ENCODE results near the gene ADAMTSL1. TPM values are rescaled to one million over a fixed set of nuclear protein-coding genes. Genes with fewer than 3 reads are reported as not detected.

ADAMTSL1 gene, protein sequence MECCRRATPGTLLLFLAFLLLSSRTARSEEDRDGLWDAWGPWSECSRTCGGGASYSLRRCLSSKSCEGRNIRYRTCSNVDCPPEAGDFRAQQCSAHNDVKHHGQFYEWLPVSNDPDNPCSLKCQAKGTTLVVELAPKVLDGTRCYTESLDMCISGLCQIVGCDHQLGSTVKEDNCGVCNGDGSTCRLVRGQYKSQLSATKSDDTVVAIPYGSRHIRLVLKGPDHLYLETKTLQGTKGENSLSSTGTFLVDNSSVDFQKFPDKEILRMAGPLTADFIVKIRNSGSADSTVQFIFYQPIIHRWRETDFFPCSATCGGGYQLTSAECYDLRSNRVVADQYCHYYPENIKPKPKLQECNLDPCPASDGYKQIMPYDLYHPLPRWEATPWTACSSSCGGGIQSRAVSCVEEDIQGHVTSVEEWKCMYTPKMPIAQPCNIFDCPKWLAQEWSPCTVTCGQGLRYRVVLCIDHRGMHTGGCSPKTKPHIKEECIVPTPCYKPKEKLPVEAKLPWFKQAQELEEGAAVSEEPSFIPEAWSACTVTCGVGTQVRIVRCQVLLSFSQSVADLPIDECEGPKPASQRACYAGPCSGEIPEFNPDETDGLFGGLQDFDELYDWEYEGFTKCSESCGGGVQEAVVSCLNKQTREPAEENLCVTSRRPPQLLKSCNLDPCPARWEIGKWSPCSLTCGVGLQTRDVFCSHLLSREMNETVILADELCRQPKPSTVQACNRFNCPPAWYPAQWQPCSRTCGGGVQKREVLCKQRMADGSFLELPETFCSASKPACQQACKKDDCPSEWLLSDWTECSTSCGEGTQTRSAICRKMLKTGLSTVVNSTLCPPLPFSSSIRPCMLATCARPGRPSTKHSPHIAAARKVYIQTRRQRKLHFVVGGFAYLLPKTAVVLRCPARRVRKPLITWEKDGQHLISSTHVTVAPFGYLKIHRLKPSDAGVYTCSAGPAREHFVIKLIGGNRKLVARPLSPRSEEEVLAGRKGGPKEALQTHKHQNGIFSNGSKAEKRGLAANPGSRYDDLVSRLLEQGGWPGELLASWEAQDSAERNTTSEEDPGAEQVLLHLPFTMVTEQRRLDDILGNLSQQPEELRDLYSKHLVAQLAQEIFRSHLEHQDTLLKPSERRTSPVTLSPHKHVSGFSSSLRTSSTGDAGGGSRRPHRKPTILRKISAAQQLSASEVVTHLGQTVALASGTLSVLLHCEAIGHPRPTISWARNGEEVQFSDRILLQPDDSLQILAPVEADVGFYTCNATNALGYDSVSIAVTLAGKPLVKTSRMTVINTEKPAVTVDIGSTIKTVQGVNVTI (N-terminal part only)
- not detected for total RNA-seq

DNA sequence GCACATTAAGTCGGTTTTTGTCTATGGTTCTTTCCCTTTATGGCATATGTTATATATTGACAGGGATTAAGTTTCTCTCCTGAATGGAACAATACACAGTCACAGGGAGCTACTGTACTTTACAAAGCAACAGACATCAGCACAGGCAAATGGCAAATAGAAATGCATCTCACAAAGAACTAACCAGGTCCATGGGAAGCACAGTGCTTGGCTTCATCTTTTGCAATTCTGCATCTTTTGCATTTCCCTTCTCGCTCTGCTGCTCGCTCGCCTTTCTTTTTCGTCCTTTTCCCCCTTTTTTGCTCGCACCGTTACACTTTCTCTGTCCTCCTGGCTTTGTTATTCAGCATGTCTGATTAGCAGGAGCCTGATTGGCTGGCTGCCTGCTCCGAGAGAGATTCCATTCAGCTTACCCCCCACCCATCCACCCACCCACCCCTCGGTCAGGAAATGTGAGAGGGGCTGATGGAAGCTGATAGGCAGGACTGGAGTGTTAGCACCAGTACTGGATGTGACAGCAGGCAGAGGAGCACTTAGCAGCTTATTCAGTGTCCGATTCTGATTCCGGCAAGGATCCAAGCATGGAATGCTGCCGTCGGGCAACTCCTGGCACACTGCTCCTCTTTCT is at the start of gene ADAMTSL1:
ADAMTSL1 (plus strand) TSS at position 502 of the 628 bp plus-strand sequence; CDS start at position 582, 80 bp downstream.
- ChIA-PET CTCF (no interaction called here), POLR2A (no interaction called here)
- H3K9me3 Mint-ChIP-seq: no peaks in the 10 kb centered on the region
- ATAC-seq: no peak
- no peak within 1 kb of the TSS for H3K4me3 Mint-ChIP-seq
- DNase-seq: no peak
- H3K4me1 Mint-ChIP-seq (ENCODE audit: low read depth): no peaks in the 10 kb centered on the region
- TF ChIP-seq, protein P1, sequence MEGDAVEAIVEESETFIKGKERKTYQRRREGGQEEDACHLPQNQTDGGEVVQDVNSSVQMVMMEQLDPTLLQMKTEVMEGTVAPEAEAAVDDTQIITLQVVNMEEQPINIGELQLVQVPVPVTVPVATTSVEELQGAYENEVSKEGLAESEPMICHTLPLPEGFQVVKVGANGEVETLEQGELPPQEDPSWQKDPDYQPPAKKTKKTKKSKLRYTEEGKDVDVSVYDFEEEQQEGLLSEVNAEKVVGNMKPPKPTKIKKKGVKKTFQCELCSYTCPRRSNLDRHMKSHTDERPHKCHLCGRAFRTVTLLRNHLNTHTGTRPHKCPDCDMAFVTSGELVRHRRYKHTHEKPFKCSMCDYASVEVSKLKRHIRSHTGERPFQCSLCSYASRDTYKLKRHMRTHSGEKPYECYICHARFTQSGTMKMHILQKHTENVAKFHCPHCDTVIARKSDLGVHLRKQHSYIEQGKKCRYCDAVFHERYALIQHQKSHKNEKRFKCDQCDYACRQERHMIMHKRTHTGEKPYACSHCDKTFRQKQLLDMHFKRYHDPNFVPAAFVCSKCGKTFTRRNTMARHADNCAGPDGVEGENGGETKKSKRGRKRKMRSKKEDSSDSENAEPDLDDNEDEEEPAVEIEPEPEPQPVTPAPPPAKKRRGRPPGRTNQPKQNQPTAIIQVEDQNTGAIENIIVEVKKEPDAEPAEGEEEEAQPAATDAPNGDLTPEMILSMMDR (IDR thresholded peaks at IDR 0.05): no peak
- no peak within 1 kb of the TSS for H3K27ac Mint-ChIP-seq
- H3K36me3 Mint-ChIP-seq (ENCODE audit: low read depth): no peaks in the 10 kb centered on the region
- H3K27me3 Mint-ChIP-seq: peaks cover 3% of the 10 kb centered on the region
- intact Hi-C loops (cut with micrococcal nuclease): no loop called here

GRCh38 chr9:18427691-18428090 is 46.3 kb upstream of the ADAMTSL1 start:
- Mint-ChIP-seq H3K27ac (no peak overlapping the region), H3K27me3 (no peaks in the 10 kb centered on the region), H3K4me1 (ENCODE audit: low read depth) (no peaks in the 10 kb centered on the region), H3K9me3 (no peaks in the 10 kb centered on the region), H3K36me3 (ENCODE audit: low read depth) (no peaks in the 10 kb centered on the region), H3K4me3 (no peak overlapping the region)
- ChIA-PET CTCF (no interaction called here), POLR2A (no interaction called here)
- DNase-seq: no peak
- TF ChIP-seq, protein P1 (IDR thresholded peaks at IDR 0.05): no peak
- ATAC-seq: no peak
- intact Hi-C loops (cut with micrococcal nuclease): no loop called here

DNA sequence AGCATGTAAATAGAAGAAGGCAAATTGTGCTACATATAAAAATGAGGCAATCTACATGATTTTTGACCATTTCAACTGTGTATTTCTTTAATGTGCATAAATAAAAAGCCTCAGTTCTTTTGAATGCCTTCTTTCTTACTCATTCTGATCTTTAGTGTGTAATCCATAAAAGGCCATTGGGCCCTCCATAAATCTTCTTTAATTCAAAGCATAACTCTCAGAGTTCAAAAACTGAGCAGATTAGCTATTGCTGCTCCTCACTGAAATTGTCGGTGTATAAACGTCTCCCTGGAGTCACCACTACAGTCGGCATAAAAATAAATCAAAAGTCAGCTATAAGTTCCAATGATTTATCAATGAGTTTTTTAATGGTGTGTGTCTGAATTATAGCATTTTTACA is 45.3 kb upstream of the ADAMTSL1 start:
- Mint-ChIP-seq H3K9me3 (no peaks in the 10 kb centered on the region), H3K4me1 (ENCODE audit: low read depth) (no peaks in the 10 kb centered on the region), H3K27me3 (no peaks in the 10 kb centered on the region), H3K36me3 (ENCODE audit: low read depth) (no peaks in the 10 kb centered on the region), H3K27ac (no peak overlapping the region), H3K4me3 (no peak overlapping the region)
- TF ChIP-seq, protein P1 (IDR thresholded peaks at IDR 0.05): no peak
- ATAC-seq (no peak), DNase-seq (no peak)
- ChIA-PET POLR2A (no interaction called here), CTCF (no interaction called here)
- intact Hi-C loops (cut with micrococcal nuclease): no loop called here

- Mint-ChIP-seq H3K4me3 (no peak overlapping the region), H3K9me3 (no peaks in the 10 kb centered on the region), H3K36me3 (ENCODE audit: low read depth) (no peaks in the 10 kb centered on the region), H3K4me1 (ENCODE audit: low read depth) (no peaks in the 10 kb centered on the region), H3K27me3 (no peaks in the 10 kb centered on the region), H3K27ac (no peak overlapping the region)
- no peak for DNase-seq
- no peak for ATAC-seq
- CTCF ChIA-PET: no interaction called here
- TF ChIP-seq, protein P1 (IDR thresholded peaks at IDR 0.05): no peak
- intact Hi-C loops (cut with micrococcal nuclease): no loop called here
- POLR2A ChIA-PET: no interaction called here
Observed at GRCh38 chr9:18429070-18429469, 44.9 kb upstream of the ADAMTSL1 start.
